Right cardiac atrium (tissue), 5 donors: Measurements from ENCODE around the gene ZNF860. TPM values are rescaled to one million over a fixed set of nuclear protein-coding genes. Genes with fewer than 3 reads are reported as not detected.

Experiments
- ATAC-seq, 2 donors: fragments of 200-7000 bp; cut with Tn5 transposase; one replicate each; pipeline versions ENCODE4 v1.8.0 to v1.9.1; 2020; ENCODE audit warnings: moderate library complexity in 2 of 2, mild to moderate bottlenecking in 1 of 2
- DNase-seq, 3 donors: peaks; one replicate each; pipeline ENCODE4 v3.0.0-alpha.2; 2020
- H3K27ac ChIP-seq: one replicate; pipeline ENCODE4 v1.5.1; 2013; ENCODE audit warnings: mild to moderate bottlenecking, low read length, control low read depth, moderate library complexity
- H3K27me3 ChIP-seq: one replicate; pipeline ENCODE4 v1.6.1; 2013; ENCODE audit not compliant: control insufficient read depth, insufficient read depth
- H3K4me1 ChIP-seq: one replicate; pipeline ENCODE4 v1.6.1; 2013; ENCODE audit warnings: low read length; ENCODE audit not compliant: control insufficient read depth, insufficient read depth
- H3K4me3 ChIP-seq: one replicate; pipeline ENCODE4 v1.5.1; 2013; ENCODE audit warnings: low read length, control low read depth
- H3K9me3 ChIP-seq: one replicate; pipeline ENCODE4 v1.6.1; 2013; ENCODE audit warnings: low read length; ENCODE audit not compliant: control insufficient read depth
- WGBS: extraction: QIAGEN DNeasy Blood & Tissue Kit; methylation state at CpG from one replicate; pipeline ENCODE4 v1.1.7; 2013; 5-methylcytosine and 5-hydroxymethylcytosine counted together
- intact Hi-C, 4 donors: fragments of 100-400 bp; cut with DNase I; formaldehyde crosslinking; loops; one replicate each; pipeline versions ENCODE4 v1.11.0 to v1.14.0; 2022 to 2023
- polyA plus RNA-seq: library from polyadenylated mRNA; stranded (reverse); fragments of 200-250 nt; gene quantifications from one replicate; pipeline ENCODE4 v1.2.3, GENCODE V29; 2013
- total RNA-seq, 4 donors: library from RNA; stranded (reverse); fragmentation: NEBNext Ultra II Directional; extraction: Animal tissue kit (Norgen Biotek cat#: 25700); gene quantifications; one replicate each; pipeline ENCODE4 v1.2.1, GENCODE V29; 2021
- donor health status: healthy with polysubstance abuse.
- donor health status: DM: no; HTN: yes; CAD: no.
- donor health status: DM: no; HTN: no; CAD: no.
- donor health status: DM: no; HTN: yes; CAD: no; lungs with severe emphysema.
- donor health status: DM: yes; HTN: yes; CAD: no.

Gene ZNF860
- total and polyA plus RNA-seq, 5 donors = 0.12 to 0.34 (median 0.23) TPM

- no peak for DNase-seq
- 73% methylated on average over 7 of the region's 7 CpGs for WGBS
- intact Hi-C loops = loop anchor here (2.0 to 5.0 kb wide), 2 partner anchors 121 to 124 kb away; no protein-coding TSS in a partner anchor
These were observed 39.6 kb downstream of the ZNF860 start for GRCh38 chr3:32021155-32021554.

GRCh38 chr3:32021748-32022147 is 40.2 kb downstream of the ZNF860 start:
- ATAC-seq = no peak
- H3K4me3 ChIP-seq = no peak overlapping the region
- H3K9me3 ChIP-seq = no peaks in the 10 kb centered on the region
- no peak for DNase-seq
- H3K27ac ChIP-seq = no peak overlapping the region
- H3K4me1 ChIP-seq = no peaks in the 10 kb centered on the region
- intact Hi-C loops = loop anchor here (2.0 to 5.0 kb wide), 2 partner anchors 121 to 123 kb away; no protein-coding TSS in a partner anchor
- H3K27me3 ChIP-seq = no peaks in the 10 kb centered on the region
- WGBS = 71% methylated on average over 3 of the region's 3 CpGs

More at GRCh38 chr3:32021155-32021554, 39.6 kb downstream of the ZNF860 start:
- H3K4me3 ChIP-seq = no peak overlapping the region
- H3K4me1 ChIP-seq = no peaks in the 10 kb centered on the region
- no peaks in the 10 kb centered on the region for H3K9me3 ChIP-seq
- H3K27ac ChIP-seq = no peak overlapping the region
- H3K27me3 ChIP-seq = no peaks in the 10 kb centered on the region
- ATAC-seq = no peak

DNA sequence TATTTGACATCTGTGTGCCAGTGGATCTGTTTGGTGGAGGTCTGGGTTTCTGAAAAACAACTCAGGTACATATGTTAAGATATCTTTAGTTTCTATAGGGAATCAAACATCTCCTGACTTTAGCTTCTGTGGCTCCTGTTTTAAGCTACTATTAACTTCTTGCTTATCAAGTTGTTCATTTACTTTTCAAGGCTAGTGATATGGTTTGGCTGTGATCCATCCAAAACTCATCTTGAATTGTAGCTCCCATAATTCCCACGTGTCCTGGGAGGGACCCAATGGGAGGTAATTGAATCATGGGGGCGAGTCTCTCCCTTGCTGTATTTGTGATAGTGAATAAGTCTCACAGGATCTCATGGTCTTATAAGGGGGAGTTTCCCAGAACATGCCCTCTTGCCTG is 41.4 kb downstream of the ZNF860 start:
- intact Hi-C loops = loop anchor here in 3 of 4 donors (5.0 kb wide), 1 partner anchor 119 kb away; no protein-coding TSS in a partner anchor
- H3K27me3 ChIP-seq = no peaks in the 10 kb centered on the region
- H3K4me3 ChIP-seq = no peak overlapping the region
- 72% methylated on average over 2 of the region's 2 CpGs for WGBS
- H3K27ac ChIP-seq = no peak overlapping the region
- DNase-seq (no peak), ATAC-seq (no peak)
- H3K9me3 ChIP-seq = no peaks in the 10 kb centered on the region
- H3K4me1 ChIP-seq = no peaks in the 10 kb centered on the region

DNA sequence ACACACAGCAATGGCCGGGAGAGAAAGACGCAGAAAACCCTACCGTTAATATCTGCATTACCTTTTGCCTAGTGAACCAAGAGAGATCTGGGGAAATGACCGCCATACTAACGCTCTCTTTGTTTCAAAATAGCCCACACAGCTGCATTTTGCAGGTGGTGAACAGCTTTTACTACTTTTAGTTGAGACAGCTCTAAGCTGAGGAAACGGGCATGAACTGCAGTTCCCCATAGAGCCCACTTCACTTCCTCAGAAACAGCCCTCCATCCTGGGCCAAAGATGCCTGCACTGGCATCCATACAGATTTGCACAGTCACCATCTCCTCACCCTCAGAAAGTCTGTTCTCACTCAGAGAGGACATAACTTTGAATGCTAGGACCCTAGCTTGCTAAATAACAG is 45.0 kb downstream of the ZNF860 start:
- intact Hi-C loops = no loop called here
- Histone ChIP-seq H3K27ac (no peak overlapping the region), H3K27me3 (no peaks in the 10 kb centered on the region), H3K4me1 (no peaks in the 10 kb centered on the region), H3K4me3 (no peak overlapping the region), H3K9me3 (no peaks in the 10 kb centered on the region)
- 82% methylated on average over 6 of the region's 6 CpGs for WGBS
- ATAC-seq = no peak
- DNase-seq = no peak

GRCh38 chr3:32037932-32038267 is 56.4 kb downstream of the ZNF860 start:
- Histone ChIP-seq H3K9me3 (no peaks in the 10 kb centered on the region), H3K4me3 (no peak overlapping the region), H3K27ac (no peak overlapping the region), H3K4me1 (no peaks in the 10 kb centered on the region), H3K27me3 (no peaks in the 10 kb centered on the region)
- DNase-seq (no peak), ATAC-seq (peak; percentile 46 to 73)
- intact Hi-C loops = no loop called here
- WGBS = 68% methylated on average over 3 of the region's 3 CpGs

DNA sequence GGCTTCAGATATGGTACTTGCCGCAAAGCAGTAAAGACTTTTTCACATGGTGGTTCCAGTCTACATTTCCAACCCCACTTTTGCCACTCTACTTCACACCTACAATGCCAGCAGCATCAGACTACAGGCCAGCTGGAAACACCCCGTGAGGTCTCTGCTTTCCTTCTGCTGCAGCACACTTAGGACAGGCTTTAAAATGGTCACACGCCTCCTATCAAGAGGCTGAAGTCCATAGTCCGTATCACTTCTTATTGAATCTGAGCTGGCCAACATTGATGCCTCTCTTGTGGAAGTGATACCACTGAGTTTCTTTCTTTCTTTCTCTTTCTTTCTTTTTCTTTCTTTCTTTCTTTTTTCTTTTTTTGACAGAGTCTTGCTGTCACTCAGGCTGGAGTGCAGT is 59.8 kb downstream of the ZNF860 start:
- ATAC-seq = peak in 1 of 2 donors; percentile 29
- Histone ChIP-seq H3K27ac (no peak overlapping the region), H3K27me3 (no peaks in the 10 kb centered on the region), H3K9me3 (no peaks in the 10 kb centered on the region), H3K4me3 (no peak overlapping the region), H3K4me1 (peaks cover 3% of the 10 kb centered on the region)
- WGBS = 68% methylated on average over 4 of the region's 4 CpGs
- no peak for DNase-seq
- intact Hi-C loops = loop anchor here in 2 of 4 donors (10.0 kb wide), 1 partner anchor 63 kb away; the partner anchor contains the start of gene GPD1L (in 2 of the 2)

Other genes with a start within 250 kb of the ZNF860 start
- gene OSBPL10, start 488 bp upstream of the ZNF860 start, total RNA-seq = 1 to 10 TPM; 4.6 to 5.9 (median 5.0) TPM
- gene OSBPL10, start 488 bp upstream of the ZNF860 start, polyA plus RNA-seq = 2.2 TPM
- 100 to 1,000 TPM; 292 to 364 (median 321) TPM for gene GPD1L, start 124.9 kb downstream of the ZNF860 start, total RNA-seq
- gene GPD1L, start 124.9 kb downstream of the ZNF860 start, polyA plus RNA-seq = 139 TPM